ENCODE data around the gene LINGO1.

The LINGO1 gene

GRCh38 chr15:77607894-77608261 lies 24.8 kb downstream of the LINGO1 start:
- H3K9me3 ChIP-seq (ENCODE audit: control insufficient read depth, low read length), result no peaks in the 10 kb centered on the region
- H3K27me3 ChIP-seq (ENCODE audit: control insufficient read depth, insufficient read depth, low read length, poor library complexity, severe bottlenecking), result no peaks in the 10 kb centered on the region
- H3K4me1 ChIP-seq (ENCODE audit: control insufficient read depth, insufficient read depth, low read length), result peaks cover 55% of the 10 kb centered on the region
- H3K36me3 ChIP-seq (ENCODE audit: control insufficient read depth, insufficient read depth, low read length), result no peaks in the 10 kb centered on the region
- H3K27ac ChIP-seq (ENCODE audit: insufficient read depth, low read depth, low read length, poor library complexity, severe bottlenecking), result peak overlapping the region; percentile 44
- H3K4me3 ChIP-seq (ENCODE audit: insufficient read depth, low read depth, low read length), result no peak overlapping the region
- WGBS, 2 experiments, result 88 to 90% methylated on average over 5 of the region's 5 CpGs

- Histone ChIP-seq H3K27ac (ENCODE audit: insufficient read depth, low read depth, low read length, poor library complexity, severe bottlenecking) (peak overlapping the region; percentile 44), H3K36me3 (ENCODE audit: control insufficient read depth, insufficient read depth, low read length) (no peaks in the 10 kb centered on the region), H3K4me3 (ENCODE audit: insufficient read depth, low read depth, low read length) (no peak overlapping the region), H3K9me3 (ENCODE audit: control insufficient read depth, low read length) (no peaks in the 10 kb centered on the region), H3K4me1 (ENCODE audit: control insufficient read depth, insufficient read depth, low read length) (peaks cover 55% of the 10 kb centered on the region), H3K27me3 (ENCODE audit: control insufficient read depth, insufficient read depth, low read length, poor library complexity, severe bottlenecking) (no peaks in the 10 kb centered on the region)
- WGBS, 2 experiments, result 80% methylated on average over 17 of the region's 17 CpGs
Measured at GRCh38 chr15:77607111-77607893, 25.4 kb downstream of the LINGO1 start.

- Histone ChIP-seq H3K9me3 (ENCODE audit: control insufficient read depth, low read length) (no peaks in the 10 kb centered on the region), H3K36me3 (ENCODE audit: control insufficient read depth, insufficient read depth, low read length) (no peaks in the 10 kb centered on the region), H3K27ac (ENCODE audit: insufficient read depth, low read depth, low read length, poor library complexity, severe bottlenecking) (no peak overlapping the region), H3K4me3 (ENCODE audit: insufficient read depth, low read depth, low read length) (no peak overlapping the region), H3K4me1 (ENCODE audit: control insufficient read depth, insufficient read depth, low read length) (peaks cover 50% of the 10 kb centered on the region), H3K27me3 (ENCODE audit: control insufficient read depth, insufficient read depth, low read length, poor library complexity, severe bottlenecking) (no peaks in the 10 kb centered on the region)
- WGBS, 2 experiments, result 87 to 90% methylated on average over 16 of the region's 16 CpGs
Measured at GRCh38 chr15:77606142-77607034, 26.3 kb downstream of the LINGO1 start.

GRCh38 chr15:77605547-77605946 lies 27.2 kb downstream of the LINGO1 start:
- no peak overlapping the region for H3K4me3 ChIP-seq (ENCODE audit: insufficient read depth, low read depth, low read length)
- 88 to 90% methylated on average over 6 of the region's 6 CpGs for WGBS, 2 experiments
- H3K9me3 ChIP-seq (ENCODE audit: control insufficient read depth, low read length), result no peaks in the 10 kb centered on the region
- no peaks in the 10 kb centered on the region for H3K36me3 ChIP-seq (ENCODE audit: control insufficient read depth, insufficient read depth, low read length)
- H3K27me3 ChIP-seq (ENCODE audit: control insufficient read depth, insufficient read depth, low read length, poor library complexity, severe bottlenecking), result no peaks in the 10 kb centered on the region
- no peak overlapping the region for H3K27ac ChIP-seq (ENCODE audit: insufficient read depth, low read depth, low read length, poor library complexity, severe bottlenecking)
- peaks cover 42% of the 10 kb centered on the region for H3K4me1 ChIP-seq (ENCODE audit: control insufficient read depth, insufficient read depth, low read length)

- H3K4me3 ChIP-seq (ENCODE audit: insufficient read depth, low read depth, low read length), result no peak overlapping the region
- H3K27me3 ChIP-seq (ENCODE audit: control insufficient read depth, insufficient read depth, low read length, poor library complexity, severe bottlenecking), result no peaks in the 10 kb centered on the region
- H3K4me1 ChIP-seq (ENCODE audit: control insufficient read depth, insufficient read depth, low read length), result peaks cover 38% of the 10 kb centered on the region
- no peak overlapping the region for H3K27ac ChIP-seq (ENCODE audit: insufficient read depth, low read depth, low read length, poor library complexity, severe bottlenecking)
- H3K36me3 ChIP-seq (ENCODE audit: control insufficient read depth, insufficient read depth, low read length), result no peaks in the 10 kb centered on the region
- H3K9me3 ChIP-seq (ENCODE audit: control insufficient read depth, low read length), result no peaks in the 10 kb centered on the region
- 78 to 81% methylated on average over 2 of the region's 2 CpGs for WGBS, 2 experiments
Measured at GRCh38 chr15:77604973-77605372, 27.7 kb downstream of the LINGO1 start.

GRCh38 chr15:77603611-77604336 lies 28.9 kb downstream of the LINGO1 start:
- WGBS, 2 experiments, result 87% methylated on average over 14 of the region's 14 CpGs
- H3K4me1 ChIP-seq (ENCODE audit: control insufficient read depth, insufficient read depth, low read length), result peaks cover 42% of the 10 kb centered on the region

GRCh38 chr15:77602800-77603199 lies 29.9 kb downstream of the LINGO1 start:
- 93 to 97% methylated on average over 1 of the region's 1 CpG for WGBS, 2 experiments

More at GRCh38 chr15:77603611-77604336, 28.9 kb downstream of the LINGO1 start:
- Histone ChIP-seq H3K36me3 (ENCODE audit: control insufficient read depth, insufficient read depth, low read length) (no peaks in the 10 kb centered on the region), H3K4me3 (ENCODE audit: insufficient read depth, low read depth, low read length) (no peak overlapping the region), H3K9me3 (ENCODE audit: control insufficient read depth, low read length) (no peaks in the 10 kb centered on the region), H3K27ac (ENCODE audit: insufficient read depth, low read depth, low read length, poor library complexity, severe bottlenecking) (no peak overlapping the region), H3K27me3 (ENCODE audit: control insufficient read depth, insufficient read depth, low read length, poor library complexity, severe bottlenecking) (no peaks in the 10 kb centered on the region)

GRCh38 chr15:77599899-77600298 lies 32.8 kb downstream of the LINGO1 start:
- H3K4me3 ChIP-seq (ENCODE audit: insufficient read depth, low read depth, low read length), result no peak overlapping the region
- no peaks in the 10 kb centered on the region for H3K36me3 ChIP-seq (ENCODE audit: control insufficient read depth, insufficient read depth, low read length)
- no peaks in the 10 kb centered on the region for H3K9me3 ChIP-seq (ENCODE audit: control insufficient read depth, low read length)
- peaks cover 9% of the 10 kb centered on the region for H3K4me1 ChIP-seq (ENCODE audit: control insufficient read depth, insufficient read depth, low read length)
- 70 to 75% methylated on average over 5 of the region's 5 CpGs for WGBS, 2 experiments
- no peaks in the 10 kb centered on the region for H3K27me3 ChIP-seq (ENCODE audit: control insufficient read depth, insufficient read depth, low read length, poor library complexity, severe bottlenecking)
- no peak overlapping the region for H3K27ac ChIP-seq (ENCODE audit: insufficient read depth, low read depth, low read length, poor library complexity, severe bottlenecking)

More at GRCh38 chr15:77602800-77603199, 29.9 kb downstream of the LINGO1 start:
- Histone ChIP-seq H3K36me3 (ENCODE audit: control insufficient read depth, insufficient read depth, low read length) (no peaks in the 10 kb centered on the region), H3K4me1 (ENCODE audit: control insufficient read depth, insufficient read depth, low read length) (peaks cover 38% of the 10 kb centered on the region), H3K27me3 (ENCODE audit: control insufficient read depth, insufficient read depth, low read length, poor library complexity, severe bottlenecking) (no peaks in the 10 kb centered on the region), H3K4me3 (ENCODE audit: insufficient read depth, low read depth, low read length) (no peak overlapping the region), H3K27ac (ENCODE audit: insufficient read depth, low read depth, low read length, poor library complexity, severe bottlenecking) (no peak overlapping the region), H3K9me3 (ENCODE audit: control insufficient read depth, low read length) (no peaks in the 10 kb centered on the region)

- H3K4me3 ChIP-seq (ENCODE audit: insufficient read depth, low read depth, low read length), result no peak overlapping the region
- no peaks in the 10 kb centered on the region for H3K36me3 ChIP-seq (ENCODE audit: control insufficient read depth, insufficient read depth, low read length)
- H3K9me3 ChIP-seq (ENCODE audit: control insufficient read depth, low read length), result no peaks in the 10 kb centered on the region
- WGBS, 2 experiments, result 95 to 96% methylated on average over 14 of the region's 14 CpGs
- peaks cover 6% of the 10 kb centered on the region for H3K4me1 ChIP-seq (ENCODE audit: control insufficient read depth, insufficient read depth, low read length)
- H3K27me3 ChIP-seq (ENCODE audit: control insufficient read depth, insufficient read depth, low read length, poor library complexity, severe bottlenecking), result no peaks in the 10 kb centered on the region
- H3K27ac ChIP-seq (ENCODE audit: insufficient read depth, low read depth, low read length, poor library complexity, severe bottlenecking), result no peak overlapping the region
Measured at GRCh38 chr15:77599357-77599756, 33.4 kb downstream of the LINGO1 start.

GRCh38 chr15:77598644-77599043 lies 34.1 kb downstream of the LINGO1 start:
- no peaks in the 10 kb centered on the region for H3K36me3 ChIP-seq (ENCODE audit: control insufficient read depth, insufficient read depth, low read length)
- no peak overlapping the region for H3K27ac ChIP-seq (ENCODE audit: insufficient read depth, low read depth, low read length, poor library complexity, severe bottlenecking)
- H3K4me1 ChIP-seq (ENCODE audit: control insufficient read depth, insufficient read depth, low read length), result peaks cover 6% of the 10 kb centered on the region
- no peak overlapping the region for H3K4me3 ChIP-seq (ENCODE audit: insufficient read depth, low read depth, low read length)
- WGBS, 2 experiments, result 94 to 95% methylated on average over 5 of the region's 5 CpGs
- no peaks in the 10 kb centered on the region for H3K9me3 ChIP-seq (ENCODE audit: control insufficient read depth, low read length)
- no peaks in the 10 kb centered on the region for H3K27me3 ChIP-seq (ENCODE audit: control insufficient read depth, insufficient read depth, low read length, poor library complexity, severe bottlenecking)

Measured in ectodermal cell (in vitro differentiated cells).